ENCODE data around the gene SIMC1. TPM values are rescaled to one million over a fixed set of nuclear protein-coding genes. Genes with fewer than 3 reads are reported as not detected.

SIMC1 gene
- total RNA-seq, 1 donor from 2014 or later, result 10.9 TPM

DNA sequence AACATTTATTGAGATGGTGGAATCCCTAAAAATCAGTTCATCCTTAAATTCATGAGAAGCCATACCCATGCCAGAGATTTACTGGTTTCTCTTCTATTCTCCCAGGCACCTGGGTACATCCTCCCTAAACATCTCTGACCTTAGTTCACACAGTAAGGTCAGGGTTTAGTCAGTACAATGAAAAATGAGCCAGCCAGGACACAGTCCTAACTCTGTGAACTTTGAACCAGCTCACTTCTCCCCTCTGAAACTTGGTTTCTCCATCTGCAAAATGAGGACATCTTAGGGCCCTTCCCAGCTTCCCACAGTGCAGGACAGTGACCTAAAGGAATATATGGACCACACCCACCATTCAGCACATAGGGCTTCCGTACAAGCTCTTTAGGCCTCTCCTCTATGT lies 148.3 kb downstream of the SIMC1 start:
- peaks cover 3% of the 10 kb centered on the region for H3K36me3 Mint-ChIP-seq
- Histone ChIP-seq H3K9ac (no peak overlapping the region), H3K36me3 (no peaks in the 10 kb centered on the region), H3K4me2 (peak overlapping the region; percentile 87), H3K4me3 (no peak overlapping the region), H3K27me3 (no peaks in the 10 kb centered on the region), H4K20me1 (ENCODE audit: low read depth) (peaks cover 8% of the 10 kb centered on the region), H3K27ac (no peak overlapping the region), H3K9me3 (ENCODE audit: low read depth) (no peaks in the 10 kb centered on the region), H3K4me1 (peaks cover 11% of the 10 kb centered on the region), H3F3A (ENCODE audit: low read depth) (peaks cover 7% of the 10 kb centered on the region), H2AFZ (replicated peaks) (no peak overlapping the region), H3K79me2 (ENCODE audit: low read depth) (peaks cover 45% of the 10 kb centered on the region)
- no peak for DNase-seq (ENCODE audit: low spot score)
- TF ChIP-seq EZH2 (IDR thresholded peaks at IDR 0.05) (no peak), EZH2phosphoT487 (IDR thresholded peaks at IDR 0.05) (no peak)
- TF ChIP-seq, protein P1, sequence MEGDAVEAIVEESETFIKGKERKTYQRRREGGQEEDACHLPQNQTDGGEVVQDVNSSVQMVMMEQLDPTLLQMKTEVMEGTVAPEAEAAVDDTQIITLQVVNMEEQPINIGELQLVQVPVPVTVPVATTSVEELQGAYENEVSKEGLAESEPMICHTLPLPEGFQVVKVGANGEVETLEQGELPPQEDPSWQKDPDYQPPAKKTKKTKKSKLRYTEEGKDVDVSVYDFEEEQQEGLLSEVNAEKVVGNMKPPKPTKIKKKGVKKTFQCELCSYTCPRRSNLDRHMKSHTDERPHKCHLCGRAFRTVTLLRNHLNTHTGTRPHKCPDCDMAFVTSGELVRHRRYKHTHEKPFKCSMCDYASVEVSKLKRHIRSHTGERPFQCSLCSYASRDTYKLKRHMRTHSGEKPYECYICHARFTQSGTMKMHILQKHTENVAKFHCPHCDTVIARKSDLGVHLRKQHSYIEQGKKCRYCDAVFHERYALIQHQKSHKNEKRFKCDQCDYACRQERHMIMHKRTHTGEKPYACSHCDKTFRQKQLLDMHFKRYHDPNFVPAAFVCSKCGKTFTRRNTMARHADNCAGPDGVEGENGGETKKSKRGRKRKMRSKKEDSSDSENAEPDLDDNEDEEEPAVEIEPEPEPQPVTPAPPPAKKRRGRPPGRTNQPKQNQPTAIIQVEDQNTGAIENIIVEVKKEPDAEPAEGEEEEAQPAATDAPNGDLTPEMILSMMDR (IDR thresholded peaks at IDR 0.05), result no peak
- peak overlapping the region; percentile 98 for H3K4me3 Mint-ChIP-seq
- no peak overlapping the region for H3K27ac Mint-ChIP-seq
- peaks cover 20% of the 10 kb centered on the region for H3K4me1 Mint-ChIP-seq
- peaks cover 11% of the 10 kb centered on the region for H3K27me3 Mint-ChIP-seq (ENCODE audit: insufficient read depth, low read depth)
- no peaks in the 10 kb centered on the region for H3K9me3 Mint-ChIP-seq

DNA sequence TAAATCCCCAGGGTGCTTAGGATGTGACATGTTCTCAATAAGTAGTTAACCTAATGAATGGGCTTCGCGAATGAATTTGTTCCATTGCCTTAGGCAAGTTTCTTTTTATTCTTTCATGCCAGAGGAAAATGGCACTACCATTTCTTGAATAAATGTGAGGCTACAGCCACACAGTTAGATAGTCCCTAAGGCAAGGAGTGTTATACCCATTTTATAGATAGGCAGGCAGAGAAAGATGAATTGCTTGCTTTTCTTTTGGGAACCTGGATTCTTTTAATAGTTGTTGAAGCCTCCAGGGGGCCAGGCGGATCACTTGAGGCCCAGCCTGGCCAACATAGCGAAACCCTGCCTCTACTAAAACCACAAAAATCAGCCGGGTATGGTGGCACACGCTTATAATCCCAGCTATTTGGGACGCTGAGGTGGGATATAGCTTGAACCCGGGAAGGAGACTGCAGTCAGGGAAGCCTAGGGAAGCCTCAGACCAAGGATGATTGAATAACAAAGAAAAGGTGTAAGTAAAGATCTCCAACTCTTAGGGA lies 149.2 kb downstream of the SIMC1 start:
- peaks cover 11% of the 10 kb centered on the region for H3K27me3 Mint-ChIP-seq (ENCODE audit: insufficient read depth, low read depth)
- DNase-seq (ENCODE audit: low spot score), result no peak
- TF ChIP-seq EZH2 (IDR thresholded peaks at IDR 0.05) (no peak), EZH2phosphoT487 (IDR thresholded peaks at IDR 0.05) (no peak)
- TF ChIP-seq, protein P1 (IDR thresholded peaks at IDR 0.05), result no peak
- peak overlapping the region; percentile 46 for H3K9ac ChIP-seq
- no peak overlapping the region for H2AFZ ChIP-seq (replicated peaks)
- H3K4me1 ChIP-seq, result peaks cover 11% of the 10 kb centered on the region
- peak overlapping the region; percentile 98 for H3K4me3 Mint-ChIP-seq
- H3K36me3 Mint-ChIP-seq, result peaks cover 5% of the 10 kb centered on the region
- no peak overlapping the region for H3K27ac ChIP-seq
- peak overlapping the region; percentile 87 for H3K4me3 ChIP-seq
- H3K4me2 ChIP-seq, result peak overlapping the region; percentile 87
- H4K20me1 ChIP-seq (ENCODE audit: low read depth), result peaks cover 8% of the 10 kb centered on the region
- H3K9me3 ChIP-seq (ENCODE audit: low read depth), result no peaks in the 10 kb centered on the region
- no peaks in the 10 kb centered on the region for H3K9me3 Mint-ChIP-seq
- H3F3A ChIP-seq (ENCODE audit: low read depth), result peaks cover 7% of the 10 kb centered on the region
- no peaks in the 10 kb centered on the region for H3K36me3 ChIP-seq
- H3K79me2 ChIP-seq (ENCODE audit: low read depth), result peaks cover 45% of the 10 kb centered on the region
- H3K27ac Mint-ChIP-seq, result no peak overlapping the region
- no peaks in the 10 kb centered on the region for H3K27me3 ChIP-seq
- peaks cover 20% of the 10 kb centered on the region for H3K4me1 Mint-ChIP-seq

DNA sequence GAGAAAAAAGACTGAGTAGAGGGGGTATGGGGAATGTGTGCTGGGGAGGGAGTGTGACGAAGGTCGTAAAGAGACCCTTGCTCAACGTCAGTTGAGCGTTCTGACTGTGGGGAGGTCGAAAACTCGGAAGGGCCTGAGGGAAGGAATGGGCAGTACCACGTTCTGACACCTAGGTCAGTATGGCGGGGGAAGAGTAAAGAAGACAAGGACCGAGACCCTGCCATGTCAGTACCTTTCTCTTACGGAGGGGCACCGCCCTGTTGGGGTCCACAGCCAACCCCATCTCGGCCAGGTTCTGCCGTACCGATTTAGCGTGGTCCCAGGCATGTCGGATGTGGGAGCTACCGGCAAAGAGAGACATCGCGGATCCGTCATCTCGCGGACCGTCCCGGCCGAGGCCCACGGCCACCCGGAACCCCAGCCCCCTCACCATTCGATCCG lies 149.8 kb downstream of the SIMC1 start:
- H3K27me3 Mint-ChIP-seq (ENCODE audit: insufficient read depth, low read depth), result peaks cover 11% of the 10 kb centered on the region
- peaks cover 11% of the 10 kb centered on the region for H3K4me1 ChIP-seq
- TF ChIP-seq, protein P1 (IDR thresholded peaks at IDR 0.05), result no peak
- TF ChIP-seq EZH2 (IDR thresholded peaks at IDR 0.05) (no peak), EZH2phosphoT487 (IDR thresholded peaks at IDR 0.05) (no peak)
- peak; percentile 31 for DNase-seq (ENCODE audit: low spot score)
- no peaks in the 10 kb centered on the region for H3K27me3 ChIP-seq
- no peaks in the 10 kb centered on the region for H3K9me3 Mint-ChIP-seq
- H3K27ac Mint-ChIP-seq, result peak overlapping the region; percentile 80
- peak overlapping the region; percentile 46 for H3K9ac ChIP-seq
- peak overlapping the region; percentile 87 for H3K4me2 ChIP-seq
- peak overlapping the region; percentile 87 for H3K4me3 ChIP-seq
- no peak overlapping the region for H2AFZ ChIP-seq (replicated peaks)
- peaks cover 45% of the 10 kb centered on the region for H3K79me2 ChIP-seq (ENCODE audit: low read depth)
- H3K4me1 Mint-ChIP-seq, result peaks cover 20% of the 10 kb centered on the region
- peaks cover 7% of the 10 kb centered on the region for H3F3A ChIP-seq (ENCODE audit: low read depth)
- no peaks in the 10 kb centered on the region for H3K36me3 ChIP-seq
- peaks cover 5% of the 10 kb centered on the region for H3K36me3 Mint-ChIP-seq
- no peak overlapping the region for H3K27ac ChIP-seq
- H3K9me3 ChIP-seq (ENCODE audit: low read depth), result no peaks in the 10 kb centered on the region
- peaks cover 8% of the 10 kb centered on the region for H4K20me1 ChIP-seq (ENCODE audit: low read depth)
- H3K4me3 Mint-ChIP-seq, result peak overlapping the region; percentile 98
